Measurements from ENCODE around the gene CDH4. TPM values are rescaled to one million over a fixed set of nuclear protein-coding genes. Genes with fewer than 3 reads are reported as not detected.

CDH4 gene
- polyA plus RNA-seq, 1 donor = 1.7 TPM

GRCh38 chr20:61890210-61890609 is 638.1 kb downstream of the CDH4 start:
- H3K9me3 ChIP-seq (ENCODE audit: control insufficient read depth, low read depth, low read length) = no peaks in the 10 kb centered on the region
- H3K36me3 ChIP-seq (ENCODE audit: control insufficient read depth, insufficient read depth, low read length) = no peaks in the 10 kb centered on the region
- no peak overlapping the region for H3K27ac ChIP-seq (ENCODE audit: low read length)
- H3K4me3 ChIP-seq (ENCODE audit: low read length) = no peak overlapping the region
- H3K27me3 ChIP-seq (ENCODE audit: control insufficient read depth, insufficient read depth, low read length) = no peaks in the 10 kb centered on the region
- H3K4me1 ChIP-seq (ENCODE audit: control insufficient read depth, insufficient read depth, low read length) = no peaks in the 10 kb centered on the region
- 57% methylated on average over 1 of the region's 1 CpG for WGBS (ENCODE audit: insufficient coverage, low lambda C conversion rate)
- no peak for DNase-seq

DNA sequence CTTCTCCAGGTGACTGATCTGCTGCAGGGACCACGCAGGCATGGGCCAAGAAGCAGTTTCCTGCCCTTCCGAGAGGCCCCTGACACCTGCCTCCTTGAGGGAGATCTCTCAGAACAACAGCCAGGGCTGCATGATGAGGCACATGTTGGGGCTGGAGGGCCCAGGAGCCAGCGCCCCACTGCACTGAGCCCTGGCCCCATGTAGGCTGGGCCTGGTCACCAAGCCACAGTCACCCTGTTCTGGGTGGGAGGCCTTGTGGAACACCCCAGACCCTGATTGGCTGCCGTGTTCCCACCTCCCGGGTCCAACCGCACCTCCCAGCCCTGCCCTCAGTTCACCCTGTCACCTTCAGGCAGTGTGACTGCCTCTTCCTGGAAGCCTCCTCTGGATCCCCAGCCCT is 639.4 kb downstream of the CDH4 start:
- Histone ChIP-seq H3K4me1 (ENCODE audit: control insufficient read depth, insufficient read depth, low read length) (no peaks in the 10 kb centered on the region), H3K9me3 (ENCODE audit: control insufficient read depth, low read depth, low read length) (no peaks in the 10 kb centered on the region), H3K27ac (ENCODE audit: low read length) (no peak overlapping the region), H3K36me3 (ENCODE audit: control insufficient read depth, insufficient read depth, low read length) (no peaks in the 10 kb centered on the region), H3K27me3 (ENCODE audit: control insufficient read depth, insufficient read depth, low read length) (no peaks in the 10 kb centered on the region), H3K4me3 (ENCODE audit: low read length) (no peak overlapping the region)
- no CpG with 5 or more reads among the region's 6 CpGs for WGBS (ENCODE audit: insufficient coverage, low lambda C conversion rate)
- DNase-seq = no peak

DNA sequence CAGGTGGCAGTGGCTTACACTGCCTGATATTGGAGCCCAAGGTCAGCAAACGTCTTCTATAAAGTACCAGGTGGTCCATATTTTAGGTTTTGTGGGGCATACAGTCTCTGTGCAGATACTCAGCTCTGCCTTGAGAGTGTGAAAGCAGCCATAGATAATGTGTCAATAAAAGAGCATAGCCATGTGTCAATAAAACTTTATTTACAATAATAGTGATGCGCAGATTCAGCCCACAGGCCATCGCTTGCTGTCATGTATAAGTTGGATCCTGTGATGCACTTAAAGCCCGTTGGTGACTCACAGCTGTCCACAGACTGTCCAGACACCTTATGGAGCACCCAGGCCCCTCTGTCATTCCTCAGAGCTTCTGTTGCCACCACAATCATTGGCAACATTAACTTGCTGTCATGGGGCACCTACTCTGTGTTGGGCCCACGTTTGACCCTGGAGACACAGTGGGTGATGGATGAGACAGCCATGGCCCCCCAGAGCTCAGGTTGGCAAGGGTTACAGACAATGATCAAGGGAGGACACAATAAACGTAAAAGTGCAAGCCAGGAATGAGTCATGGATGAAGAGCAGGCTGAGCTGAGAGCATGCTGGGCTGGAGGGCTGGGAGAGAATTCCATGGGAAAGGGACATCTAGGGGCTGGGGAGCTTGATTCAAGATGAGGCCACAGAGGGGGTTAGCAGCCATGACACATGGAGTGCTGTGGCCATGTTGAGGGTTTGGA is 640.0 kb downstream of the CDH4 start:
- Histone ChIP-seq H3K4me1 (ENCODE audit: control insufficient read depth, insufficient read depth, low read length) (no peaks in the 10 kb centered on the region), H3K36me3 (ENCODE audit: control insufficient read depth, insufficient read depth, low read length) (no peaks in the 10 kb centered on the region), H3K27me3 (ENCODE audit: control insufficient read depth, insufficient read depth, low read length) (no peaks in the 10 kb centered on the region), H3K4me3 (ENCODE audit: low read length) (no peak overlapping the region), H3K9me3 (ENCODE audit: control insufficient read depth, low read depth, low read length) (no peaks in the 10 kb centered on the region), H3K27ac (ENCODE audit: low read length) (no peak overlapping the region)
- no peak for DNase-seq
- WGBS (ENCODE audit: insufficient coverage, low lambda C conversion rate) = no CpG with 5 or more reads among the region's 6 CpGs

- WGBS (ENCODE audit: insufficient coverage, low lambda C conversion rate) = no CpG with 5 or more reads among the region's 22 CpGs
- Histone ChIP-seq H3K9me3 (ENCODE audit: control insufficient read depth, low read depth, low read length) (no peaks in the 10 kb centered on the region), H3K27ac (ENCODE audit: low read length) (no peak overlapping the region), H3K4me1 (ENCODE audit: control insufficient read depth, insufficient read depth, low read length) (no peaks in the 10 kb centered on the region), H3K27me3 (ENCODE audit: control insufficient read depth, insufficient read depth, low read length) (no peaks in the 10 kb centered on the region), H3K36me3 (ENCODE audit: control insufficient read depth, insufficient read depth, low read length) (no peaks in the 10 kb centered on the region), H3K4me3 (ENCODE audit: low read length) (no peak overlapping the region)
- DNase-seq = no peak
Observed at GRCh38 chr20:61895016-61895415, 643.0 kb downstream of the CDH4 start.

DNA sequence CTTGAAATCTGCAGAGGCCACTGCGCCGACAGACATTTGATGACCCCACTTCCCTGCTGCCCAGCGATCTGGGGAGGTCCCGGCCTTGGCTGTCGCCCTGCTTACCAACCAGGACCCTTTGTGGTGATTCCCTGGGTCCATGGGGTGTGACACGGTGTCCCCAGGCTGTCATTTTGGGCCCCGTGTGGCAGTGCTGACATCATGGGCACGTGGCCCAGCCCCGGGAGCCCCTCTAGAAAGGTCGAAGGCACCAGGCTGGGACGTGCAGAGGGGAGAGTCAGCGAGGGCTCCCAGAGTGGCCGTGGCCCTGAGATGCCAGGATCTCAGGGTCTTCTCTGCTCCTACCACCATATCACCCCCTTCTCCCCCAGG is 643.6 kb downstream of the CDH4 start:
- Histone ChIP-seq H3K4me3 (ENCODE audit: low read length) (no peak overlapping the region), H3K9me3 (ENCODE audit: control insufficient read depth, low read depth, low read length) (no peaks in the 10 kb centered on the region), H3K4me1 (ENCODE audit: control insufficient read depth, insufficient read depth, low read length) (no peaks in the 10 kb centered on the region), H3K27me3 (ENCODE audit: control insufficient read depth, insufficient read depth, low read length) (peaks cover 5% of the 10 kb centered on the region), H3K27ac (ENCODE audit: low read length) (no peak overlapping the region), H3K36me3 (ENCODE audit: control insufficient read depth, insufficient read depth, low read length) (no peaks in the 10 kb centered on the region)
- WGBS (ENCODE audit: insufficient coverage, low lambda C conversion rate) = no CpG with 5 or more reads among the region's 13 CpGs
- no peak for DNase-seq

- H3K27ac ChIP-seq (ENCODE audit: low read length) = no peak overlapping the region
- H3K4me3 ChIP-seq (ENCODE audit: low read length) = no peak overlapping the region
- H3K27me3 ChIP-seq (ENCODE audit: control insufficient read depth, insufficient read depth, low read length) = peaks cover 8% of the 10 kb centered on the region
- DNase-seq = peak; percentile 13 to 20
- no peaks in the 10 kb centered on the region for H3K9me3 ChIP-seq (ENCODE audit: control insufficient read depth, low read depth, low read length)
- no peaks in the 10 kb centered on the region for H3K4me1 ChIP-seq (ENCODE audit: control insufficient read depth, insufficient read depth, low read length)
- H3K36me3 ChIP-seq (ENCODE audit: control insufficient read depth, insufficient read depth, low read length) = no peaks in the 10 kb centered on the region
- WGBS (ENCODE audit: insufficient coverage, low lambda C conversion rate) = no CpG with 5 or more reads among the region's 28 CpGs
Observed at GRCh38 chr20:61896058-61896961, 644.2 kb downstream of the CDH4 start.

GRCh38 chr20:61897401-61898295 is 645.6 kb downstream of the CDH4 start:
- Histone ChIP-seq H3K4me3 (ENCODE audit: low read length) (no peak overlapping the region), H3K4me1 (ENCODE audit: control insufficient read depth, insufficient read depth, low read length) (no peaks in the 10 kb centered on the region), H3K27ac (ENCODE audit: low read length) (no peak overlapping the region), H3K9me3 (ENCODE audit: control insufficient read depth, low read depth, low read length) (no peaks in the 10 kb centered on the region), H3K27me3 (ENCODE audit: control insufficient read depth, insufficient read depth, low read length) (peaks cover 20% of the 10 kb centered on the region), H3K36me3 (ENCODE audit: control insufficient read depth, insufficient read depth, low read length) (no peaks in the 10 kb centered on the region)
- no CpG with 5 or more reads among the region's 26 CpGs for WGBS (ENCODE audit: insufficient coverage, low lambda C conversion rate)
- no peak for DNase-seq

DNA sequence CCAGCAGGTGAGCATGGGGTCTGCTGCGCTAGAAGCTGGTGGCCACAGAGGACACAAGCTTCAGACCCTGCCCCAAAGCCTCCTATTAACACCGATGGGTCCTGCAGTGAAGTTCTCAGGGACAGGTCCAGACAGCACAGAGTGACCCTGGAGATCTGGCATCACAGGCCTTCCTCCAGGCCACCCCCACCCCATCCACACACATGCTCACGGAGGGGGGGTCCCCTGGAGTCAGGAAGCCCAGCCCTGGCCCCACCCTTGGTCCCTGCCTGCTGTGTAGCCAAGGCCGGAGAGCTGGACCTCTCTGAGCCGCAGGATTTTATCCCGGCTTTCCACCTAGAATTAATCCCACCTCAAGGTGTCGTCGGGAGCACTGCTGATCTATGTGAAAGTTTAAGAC is 646.3 kb downstream of the CDH4 start:
- no peak for DNase-seq
- H3K9me3 ChIP-seq (ENCODE audit: control insufficient read depth, low read depth, low read length) = no peaks in the 10 kb centered on the region
- no peak overlapping the region for H3K4me3 ChIP-seq (ENCODE audit: low read length)
- peaks cover 22% of the 10 kb centered on the region for H3K27me3 ChIP-seq (ENCODE audit: control insufficient read depth, insufficient read depth, low read length)
- H3K4me1 ChIP-seq (ENCODE audit: control insufficient read depth, insufficient read depth, low read length) = no peaks in the 10 kb centered on the region
- 100% methylated on average over 2 of the region's 8 CpGs for WGBS (ENCODE audit: insufficient coverage, low lambda C conversion rate)
- H3K36me3 ChIP-seq (ENCODE audit: control insufficient read depth, insufficient read depth, low read length) = no peaks in the 10 kb centered on the region
- H3K27ac ChIP-seq (ENCODE audit: low read length) = no peak overlapping the region

GRCh38 chr20:61900011-61900944 is 648.2 kb downstream of the CDH4 start:
- WGBS (ENCODE audit: insufficient coverage, low lambda C conversion rate) = 72% methylated on average over 3 of the region's 29 CpGs
- Histone ChIP-seq H3K4me1 (ENCODE audit: control insufficient read depth, insufficient read depth, low read length) (no peaks in the 10 kb centered on the region), H3K4me3 (ENCODE audit: low read length) (no peak overlapping the region), H3K27ac (ENCODE audit: low read length) (no peak overlapping the region), H3K9me3 (ENCODE audit: control insufficient read depth, low read depth, low read length) (no peaks in the 10 kb centered on the region), H3K27me3 (ENCODE audit: control insufficient read depth, insufficient read depth, low read length) (peaks cover 22% of the 10 kb centered on the region), H3K36me3 (ENCODE audit: control insufficient read depth, insufficient read depth, low read length) (no peaks in the 10 kb centered on the region)
- DNase-seq = no peak
